Right atrium auricular region (tissue), 2 donors: ENCODE measurements around the gene MCUR1. TPM values are rescaled to one million over a fixed set of nuclear protein-coding genes. Genes with fewer than 3 reads are reported as not detected.
A peak's percentile ranks its signal among the peaks of the same experiment; 100 is the strongest.

Source experiments
- DNase-seq: peaks from one replicate; pipeline ENCODE4 v3.0.0-alpha.2; 2019; ENCODE audit warnings: low spot score
- H3K27ac ChIP-seq, 2 donors: fragments of 200-600 bp; sonication (generic); 1 replicate in 1 of 2; 2 replicates in 1 of 2; pipeline ENCODE4 v1.5.1; 2016 to 2019
- H3K27me3 ChIP-seq, 2 donors: fragments of 200-600 bp; sonication (generic); one replicate each; pipeline versions ENCODE4 v1.5.1 to v1.6.0; 2017 to 2019
- H3K36me3 ChIP-seq: fragments of 200-600 bp; sonication (generic); one replicate; pipeline ENCODE4 v1.5.1; 2016
- H3K4me1 ChIP-seq, 2 donors: fragments of 200-600 bp; sonication (generic); one replicate each; pipeline versions ENCODE4 v1.5.1 to v1.6.0; 2017 to 2019
- H3K4me3 ChIP-seq, 2 donors: fragments of 200-600 bp; sonication (generic); 1 replicate in 1 of 2; 2 replicates in 1 of 2; pipeline ENCODE4 v1.5.1; 2017 to 2019; ENCODE audit warnings: mild to moderate bottlenecking in 1 of 2, moderate library complexity in 1 of 2
- H3K9me3 ChIP-seq, 2 donors: fragments of 200-600 bp; sonication (generic); one replicate each; pipeline ENCODE4 v1.5.1; 2019
- total RNA-seq, 2 donors: library from RNA; depleted of rRNA; stranded (reverse); fragments of >200 nt; gene quantifications; one replicate each; pipeline ENCODE4 v1.1.0, GENCODE V29; 2016
- TF ChIP-seq, protein P1 (sequence below), 2 donors: fragments of 200-600 bp; sonication (generic); IDR thresholded peaks; one replicate each; pipeline ENCODE4 v1.5.1; 2019; ENCODE audit warnings: antibody characterized with exemption in 2 of 2

MCUR1 gene
- total RNA-seq, 2 donors from 2014 or later: 11.0 to 11.2 TPM

DNA sequence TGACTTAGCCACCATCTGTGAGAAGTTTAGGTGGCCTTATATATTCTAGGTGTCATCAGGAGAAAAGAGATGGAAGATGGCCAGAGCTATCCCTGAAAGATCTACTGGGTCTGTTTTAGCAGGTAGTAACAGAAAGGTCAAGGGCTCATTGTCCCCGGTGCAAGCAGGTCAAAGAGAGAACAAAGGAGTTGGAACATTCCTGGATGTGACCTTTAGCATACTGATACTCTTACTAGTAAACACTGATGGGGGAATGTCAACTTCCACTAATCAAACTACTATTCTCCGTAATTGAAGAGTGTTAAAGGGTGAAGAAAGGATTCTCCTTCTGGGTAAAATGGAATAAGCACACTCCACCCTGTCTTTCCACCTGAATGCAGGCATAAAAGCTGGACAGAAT, 4.0 kb upstream of the MCUR1 start:
- DNase-seq: no peak
- Histone ChIP-seq H3K27me3 (no peaks in the 10 kb centered on the region), H3K4me3 (no peak overlapping the region), H3K36me3 (no peaks in the 10 kb centered on the region), H3K4me1 (peaks cover 0 to 10% of the 10 kb centered on the region in 2 donors), H3K27ac (no peak overlapping the region), H3K9me3 (no peaks in the 10 kb centered on the region)
- TF ChIP-seq, protein P1, sequence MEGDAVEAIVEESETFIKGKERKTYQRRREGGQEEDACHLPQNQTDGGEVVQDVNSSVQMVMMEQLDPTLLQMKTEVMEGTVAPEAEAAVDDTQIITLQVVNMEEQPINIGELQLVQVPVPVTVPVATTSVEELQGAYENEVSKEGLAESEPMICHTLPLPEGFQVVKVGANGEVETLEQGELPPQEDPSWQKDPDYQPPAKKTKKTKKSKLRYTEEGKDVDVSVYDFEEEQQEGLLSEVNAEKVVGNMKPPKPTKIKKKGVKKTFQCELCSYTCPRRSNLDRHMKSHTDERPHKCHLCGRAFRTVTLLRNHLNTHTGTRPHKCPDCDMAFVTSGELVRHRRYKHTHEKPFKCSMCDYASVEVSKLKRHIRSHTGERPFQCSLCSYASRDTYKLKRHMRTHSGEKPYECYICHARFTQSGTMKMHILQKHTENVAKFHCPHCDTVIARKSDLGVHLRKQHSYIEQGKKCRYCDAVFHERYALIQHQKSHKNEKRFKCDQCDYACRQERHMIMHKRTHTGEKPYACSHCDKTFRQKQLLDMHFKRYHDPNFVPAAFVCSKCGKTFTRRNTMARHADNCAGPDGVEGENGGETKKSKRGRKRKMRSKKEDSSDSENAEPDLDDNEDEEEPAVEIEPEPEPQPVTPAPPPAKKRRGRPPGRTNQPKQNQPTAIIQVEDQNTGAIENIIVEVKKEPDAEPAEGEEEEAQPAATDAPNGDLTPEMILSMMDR (IDR thresholded peaks at IDR 0.05): no peak

DNA sequence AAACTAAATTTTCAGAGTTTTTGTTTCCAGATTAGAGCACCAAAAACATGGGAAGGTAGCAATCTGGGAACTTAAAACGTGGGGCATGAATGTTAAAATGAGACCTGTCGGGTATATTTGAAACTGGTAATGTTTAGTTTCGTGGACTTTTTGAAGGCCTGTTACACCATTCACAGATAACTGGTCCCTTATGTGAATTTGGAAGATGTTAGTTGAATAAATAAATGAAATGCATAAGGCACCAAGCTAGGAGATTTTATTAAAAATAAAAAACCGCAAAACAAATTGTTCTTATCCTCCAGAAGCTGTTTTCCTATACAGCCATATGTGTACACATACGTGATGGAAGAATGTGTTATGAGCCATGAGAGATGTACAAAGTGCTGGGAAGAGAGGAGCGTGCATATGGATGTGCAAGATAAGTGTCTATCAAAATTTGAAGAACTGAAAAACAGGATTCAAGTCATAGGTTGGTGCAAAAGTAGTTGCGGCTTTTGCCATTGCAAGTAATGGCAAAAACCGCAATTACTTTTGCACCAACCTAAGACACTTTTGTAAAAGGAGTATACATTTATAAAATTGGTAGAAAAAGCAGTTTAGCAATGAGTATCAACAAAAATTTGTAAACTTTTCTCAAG, 700 bp upstream of the MCUR1 start:
- Histone ChIP-seq H3K4me1 (peaks cover 0 to 41% of the 10 kb centered on the region in 2 donors), H3K36me3 (no peaks in the 10 kb centered on the region), H3K9me3 (no peaks in the 10 kb centered on the region), H3K27me3 (no peaks in the 10 kb centered on the region), H3K27ac (peak overlapping the region; percentile 95 to 99), H3K4me3 (peak overlapping the region; percentile 90 to 95)
- TF ChIP-seq, protein P1 (IDR thresholded peaks at IDR 0.05): no peak
- DNase-seq: no peak

DNA sequence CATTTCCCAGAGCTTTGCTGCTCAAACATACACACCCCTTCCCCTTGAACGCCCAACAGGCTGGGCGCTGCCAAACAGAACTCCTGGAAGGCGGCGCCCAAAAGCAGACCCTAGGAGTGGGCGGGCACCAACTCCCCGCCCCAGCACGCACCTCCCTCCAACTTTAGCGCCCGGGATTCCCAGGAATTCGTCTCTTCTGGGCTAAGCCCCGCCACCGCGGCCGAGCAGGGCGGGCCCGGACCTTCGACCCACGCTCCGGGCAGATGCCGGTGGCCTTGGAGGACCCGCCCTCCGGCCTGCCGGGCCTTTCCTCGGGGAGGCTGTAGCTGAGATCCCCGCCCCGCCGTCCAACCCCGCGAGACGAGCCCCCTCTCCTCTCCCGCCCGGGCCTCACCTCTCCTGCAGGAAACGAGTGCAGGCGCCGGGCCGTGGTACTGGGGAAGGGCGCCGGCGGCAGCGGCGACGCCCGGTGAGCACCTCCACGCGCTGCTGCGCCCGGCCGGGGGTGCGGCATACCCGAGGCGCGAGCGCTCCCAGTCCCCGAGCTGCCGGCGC, 659 bp downstream of the MCUR1 start:
- DNase-seq: peak; percentile 67
- H3K27me3 ChIP-seq: no peaks in the 10 kb centered on the region
- TF ChIP-seq, protein P1 (IDR thresholded peaks at IDR 0.05): no peak
- no peaks in the 10 kb centered on the region for H3K36me3 ChIP-seq
- peak overlapping the region; percentile 95 to 99 for H3K27ac ChIP-seq
- peaks cover 0 to 41% of the 10 kb centered on the region in 2 donors for H3K4me1 ChIP-seq
- H3K4me3 ChIP-seq: peak overlapping the region; percentile 90 to 95
- no peaks in the 10 kb centered on the region for H3K9me3 ChIP-seq

DNA sequence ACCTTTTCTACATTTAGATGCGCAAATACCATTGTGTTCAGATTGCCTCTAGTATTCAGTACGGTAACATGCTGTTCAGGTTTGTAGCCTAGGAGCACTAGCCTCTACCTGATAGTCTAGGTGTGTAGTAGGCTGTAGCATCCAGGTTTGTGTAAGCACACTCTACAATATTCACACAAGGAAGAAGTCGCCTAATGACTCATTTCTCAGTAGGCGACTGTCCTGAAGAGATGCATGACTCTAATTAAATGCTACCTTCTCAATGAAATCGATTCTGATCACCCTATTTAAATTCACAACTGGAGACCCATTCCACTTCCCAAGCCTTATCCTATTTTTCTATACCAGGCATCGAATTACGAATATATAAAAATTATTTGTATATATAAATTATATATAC, 1.3 kb downstream of the MCUR1 start:
- Histone ChIP-seq H3K27ac (peak overlapping the region; percentile 95 to 99), H3K27me3 (no peaks in the 10 kb centered on the region), H3K9me3 (no peaks in the 10 kb centered on the region), H3K4me3 (peak overlapping the region; percentile 90 to 95), H3K4me1 (peaks cover 0 to 41% of the 10 kb centered on the region in 2 donors), H3K36me3 (no peaks in the 10 kb centered on the region)
- TF ChIP-seq, protein P1 (IDR thresholded peaks at IDR 0.05): no peak
- no peak for DNase-seq

DNA sequence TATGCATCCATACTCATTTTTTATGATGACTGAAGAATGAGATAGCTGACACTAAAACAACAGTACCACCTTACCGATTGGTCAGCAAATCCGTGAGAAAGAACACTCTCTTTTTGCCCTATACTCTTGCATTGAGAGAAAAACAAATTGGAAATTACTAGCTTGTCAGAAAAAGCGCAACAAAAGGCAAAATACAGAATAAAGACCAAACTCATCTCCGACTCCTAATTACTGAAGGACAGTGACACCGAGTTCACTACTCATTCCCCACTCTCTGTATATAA, 2.1 kb downstream of the MCUR1 start:
- no peaks in the 10 kb centered on the region for H3K9me3 ChIP-seq
- no peaks in the 10 kb centered on the region for H3K27me3 ChIP-seq
- no peak for DNase-seq
- TF ChIP-seq, protein P1 (IDR thresholded peaks at IDR 0.05): no peak
- H3K4me3 ChIP-seq: no peak overlapping the region
- peak overlapping the region in 1 of 2 donors; percentile 0 for H3K27ac ChIP-seq
- peaks cover 0 to 41% of the 10 kb centered on the region in 2 donors for H3K4me1 ChIP-seq
- no peaks in the 10 kb centered on the region for H3K36me3 ChIP-seq
